HG02588 (cell line): ENCODE measurements around the gene DGCR8.

Source experiments
- ATAC-seq: cut with Tn5 transposase; IDR thresholded peaks from one replicate; pipeline ENCODE4 v1.9.1; 2021; ENCODE audit warnings: mild to moderate bottlenecking, moderate library complexity; ENCODE audit not compliant: unreplicated experiment

Gene DGCR8

DNA sequence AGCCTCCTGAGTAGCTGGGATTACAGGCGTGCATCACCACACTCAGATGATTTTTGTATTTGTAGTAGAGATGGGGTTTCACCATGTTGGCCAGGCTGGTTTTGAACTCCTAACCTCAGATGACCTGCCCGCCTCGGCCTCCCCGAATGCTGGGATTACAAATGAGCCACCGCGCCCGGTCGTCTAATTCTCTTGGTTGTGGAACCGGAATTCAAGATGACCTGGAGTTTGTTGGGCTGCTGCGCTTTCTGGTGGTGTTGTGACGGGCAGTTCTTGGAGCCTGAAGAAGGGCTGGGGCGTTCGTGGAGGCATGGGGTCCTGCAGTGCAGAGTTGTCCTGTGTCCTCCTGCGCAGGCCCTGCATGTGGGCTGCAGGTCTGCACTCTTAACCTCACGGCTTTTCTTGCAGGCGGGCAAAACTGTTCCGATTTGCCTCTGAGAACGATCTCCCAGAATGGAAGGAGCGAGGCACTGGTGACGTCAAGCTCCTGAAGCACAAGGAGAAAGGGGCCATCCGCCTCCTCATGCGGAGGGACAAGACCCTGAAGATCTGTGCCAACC is 41.9 kb downstream of the DGCR8 start:
- no peak for ATAC-seq

DNA sequence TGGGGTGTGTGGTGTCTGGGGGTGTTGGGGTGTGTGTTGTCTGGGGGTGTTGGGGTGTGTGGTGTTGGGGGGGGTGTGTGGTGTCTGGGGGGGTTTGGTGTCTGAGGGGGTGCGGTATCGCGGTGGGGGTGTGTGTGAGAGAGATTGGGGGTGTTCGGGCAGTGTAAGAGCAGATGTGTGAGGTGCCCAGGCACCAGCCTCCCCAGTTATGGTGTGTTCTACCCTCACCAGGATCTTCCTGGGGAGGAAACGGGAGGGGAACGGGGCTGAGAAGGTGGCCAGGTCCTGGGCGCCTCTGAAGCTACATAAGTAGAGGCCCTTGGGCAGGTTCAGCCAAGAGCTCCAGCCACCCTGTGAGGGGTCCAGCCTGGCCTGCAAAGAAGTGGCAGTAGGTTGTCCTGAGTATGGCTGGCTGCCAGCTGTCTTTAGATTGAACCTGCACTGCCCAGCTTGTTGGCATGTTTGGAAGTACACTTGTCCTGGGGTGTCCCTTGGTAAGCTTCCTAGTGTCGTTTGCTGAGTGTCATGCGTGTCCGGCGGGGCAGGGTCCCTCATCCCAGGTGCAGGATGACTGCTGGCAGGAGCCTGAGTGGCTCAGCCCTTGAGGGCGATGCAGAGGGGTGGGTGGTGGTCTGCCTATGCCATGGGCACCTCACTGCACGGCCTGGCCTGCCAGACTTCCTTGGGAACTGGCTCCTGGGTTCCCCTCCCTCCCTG is 43.5 kb downstream of the DGCR8 start:
- no peak for ATAC-seq

DNA sequence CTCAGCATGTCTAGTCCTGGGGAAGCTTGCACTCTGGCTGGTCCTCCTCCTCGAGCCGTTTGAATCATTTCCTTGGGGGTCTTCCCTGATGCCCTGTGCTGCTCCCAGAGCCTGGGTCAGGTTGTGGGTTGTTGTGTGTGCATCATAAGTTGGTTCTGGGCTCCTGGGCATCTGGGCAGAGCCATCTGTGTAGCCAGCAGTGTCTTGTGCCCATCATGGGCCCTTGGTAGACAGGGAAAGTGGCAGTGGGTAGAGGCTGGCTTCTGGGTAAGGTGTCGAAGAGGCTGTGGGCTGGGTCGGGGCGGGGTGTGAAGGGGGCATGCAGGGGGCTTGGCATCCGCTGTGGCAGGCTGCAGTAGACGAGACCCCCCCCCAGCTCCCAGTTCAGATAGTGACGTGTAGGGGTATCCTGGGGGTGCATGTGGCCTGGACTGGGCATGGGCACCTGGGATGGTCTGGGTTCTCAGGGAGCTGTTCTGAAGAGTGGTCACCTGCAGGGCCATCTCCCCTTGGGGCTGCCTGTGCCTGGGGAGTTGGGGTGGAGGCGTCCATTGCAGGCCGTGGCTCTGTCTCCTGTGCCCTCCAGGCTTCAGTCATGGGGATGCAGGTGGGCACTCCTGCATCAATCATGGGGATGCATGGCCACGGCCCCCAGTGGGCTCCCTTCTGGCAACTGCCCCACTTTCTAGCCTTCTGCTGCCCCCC is 44.2 kb downstream of the DGCR8 start:
- no peak for ATAC-seq

DNA sequence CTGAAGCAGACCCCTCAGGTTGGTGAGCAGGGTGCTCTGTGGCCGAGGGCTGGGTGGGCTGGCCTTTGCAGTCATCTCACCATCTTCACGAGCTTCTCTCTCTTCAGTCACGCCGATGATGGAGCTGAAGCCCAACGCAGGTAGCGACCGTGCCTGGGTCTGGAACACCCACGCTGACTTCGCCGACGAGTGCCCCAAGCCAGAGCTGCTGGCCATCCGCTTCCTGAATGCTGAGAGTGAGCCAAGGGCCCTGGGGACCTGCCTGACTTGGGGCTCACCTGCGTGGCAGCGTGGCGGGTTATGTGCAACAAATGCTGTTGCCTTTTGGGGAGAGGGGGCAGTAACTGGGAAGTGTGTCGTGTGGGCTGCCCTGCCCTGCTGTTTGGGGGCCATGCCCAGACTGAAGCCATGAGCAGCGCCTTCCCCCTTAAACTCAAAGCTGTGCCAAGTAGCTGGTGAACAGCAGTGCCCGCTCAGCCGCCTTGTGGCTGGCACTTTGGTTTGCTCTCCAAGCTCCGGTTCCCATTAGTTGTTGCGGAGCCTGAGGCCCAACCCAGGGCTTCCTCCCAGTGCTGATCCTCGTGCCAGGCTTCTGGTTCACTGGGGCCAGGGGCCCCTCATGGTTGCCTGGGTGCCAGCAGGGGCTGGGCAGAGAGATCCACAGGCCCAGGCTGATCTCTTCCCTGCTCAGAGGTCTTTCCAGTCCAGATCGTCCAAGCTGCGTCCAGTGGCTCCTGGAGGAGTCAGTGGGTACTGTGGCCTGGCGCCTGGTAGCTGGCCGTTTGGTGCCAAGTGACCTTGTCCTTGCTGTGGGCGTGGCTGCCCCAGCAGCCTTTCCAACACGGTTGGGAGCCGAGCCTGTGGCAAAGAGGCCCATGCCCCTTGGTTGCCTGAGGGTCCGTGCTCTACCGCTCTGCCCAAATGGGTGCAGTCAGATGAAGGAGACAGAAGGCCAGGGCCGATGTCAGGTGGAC is 45.4 kb downstream of the DGCR8 start:
- no peak for ATAC-seq

DNA sequence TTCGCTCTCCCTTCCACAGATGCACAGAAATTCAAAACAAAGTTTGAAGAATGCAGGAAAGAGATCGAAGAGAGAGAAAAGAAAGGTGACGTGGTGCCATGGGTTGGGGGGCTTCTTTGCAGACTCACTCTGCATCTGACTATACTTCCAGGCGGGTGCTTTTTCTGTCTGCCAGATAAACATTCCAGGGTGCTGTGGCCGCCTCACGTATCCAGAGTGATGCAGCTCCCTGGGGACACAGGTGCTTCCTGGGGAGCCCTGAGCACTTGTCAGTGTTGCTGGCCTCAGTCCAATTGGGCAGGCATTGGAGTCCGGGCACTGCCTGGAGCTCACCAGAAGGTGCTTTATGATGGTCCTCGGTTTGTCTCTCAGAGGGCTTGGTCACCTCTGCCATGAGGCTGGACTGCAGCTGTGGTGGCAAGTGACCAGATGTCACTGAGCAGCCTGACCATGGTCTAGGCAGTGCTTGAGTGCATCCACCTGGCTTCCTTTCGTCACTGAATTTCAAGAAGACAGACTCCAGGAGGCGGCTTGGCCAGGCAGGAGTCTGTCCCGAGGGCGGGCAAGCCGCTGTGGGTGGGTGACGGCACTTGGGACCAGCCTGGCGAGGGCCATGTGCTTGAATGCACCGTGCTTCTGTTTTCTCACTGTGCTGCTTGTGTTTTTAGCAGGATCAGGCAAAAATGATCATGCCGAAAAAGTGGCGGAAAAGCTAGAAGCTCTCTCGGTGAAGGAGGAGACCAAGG is 46.4 kb downstream of the DGCR8 start:
- no peak for ATAC-seq

DNA sequence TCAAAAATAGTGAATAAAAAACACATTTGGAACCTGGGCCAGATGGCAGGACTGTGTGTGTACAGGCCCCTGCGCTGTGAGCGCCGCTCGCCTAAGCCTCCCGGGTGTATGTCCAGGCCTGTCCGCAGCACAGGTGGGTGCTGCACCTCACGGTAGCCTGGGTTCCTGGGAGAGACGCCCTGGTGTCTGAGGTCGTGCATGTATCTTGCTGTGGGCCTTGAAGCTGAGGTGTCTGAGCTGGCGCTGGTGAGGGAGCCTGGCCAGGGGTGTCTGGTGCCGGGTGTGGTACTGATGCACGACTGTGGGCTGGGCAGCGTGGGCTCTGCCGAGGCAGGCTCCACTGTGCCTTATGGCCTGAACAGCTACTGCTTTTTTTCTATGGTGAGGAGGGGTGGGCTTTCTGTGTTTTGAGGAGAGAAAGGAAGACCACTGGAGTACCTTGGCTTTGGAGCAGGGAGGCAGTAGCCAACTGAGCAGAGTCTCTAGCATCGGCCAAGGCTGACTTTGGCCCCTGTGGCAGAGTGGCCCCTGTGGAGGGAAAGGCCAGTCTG is 47.4 kb downstream of the DGCR8 start:
- no peak for ATAC-seq

DNA sequence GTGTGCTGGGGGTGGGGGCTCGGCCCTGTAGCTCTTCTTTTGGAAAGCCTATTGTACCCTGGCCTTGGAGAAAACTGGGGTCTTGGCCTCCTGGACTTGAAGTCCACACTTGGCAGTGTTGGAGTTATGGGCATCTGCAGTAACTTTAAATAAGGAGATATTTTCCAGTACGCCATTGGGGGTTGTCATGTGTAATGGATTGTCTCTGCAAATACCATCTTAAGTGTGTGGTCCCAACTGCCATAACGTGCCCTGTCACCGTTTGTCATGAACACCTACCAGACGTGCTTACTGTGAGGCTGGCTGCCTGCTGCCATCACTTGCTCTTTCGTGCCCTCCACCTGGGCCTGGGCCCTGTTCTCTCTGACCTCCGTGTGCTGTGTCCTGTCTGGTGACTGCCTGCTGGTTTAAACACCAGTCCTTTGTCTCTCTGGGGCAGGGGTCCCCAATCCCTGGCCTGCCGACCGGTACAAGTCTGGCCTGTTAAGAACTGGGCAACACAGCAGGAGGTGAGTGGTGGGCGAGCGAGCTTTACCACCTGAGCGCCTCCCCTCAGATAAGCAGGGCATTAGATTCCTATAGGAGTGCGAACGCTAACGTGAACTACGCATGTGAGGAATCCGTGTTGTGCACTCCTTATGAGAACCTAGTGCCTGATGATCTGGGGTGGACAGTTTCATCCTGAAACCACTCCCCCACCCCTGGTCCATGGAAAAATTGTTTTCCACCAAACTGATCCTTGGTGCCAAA is 48.0 kb downstream of the DGCR8 start:
- ATAC-seq = no peak

DNA sequence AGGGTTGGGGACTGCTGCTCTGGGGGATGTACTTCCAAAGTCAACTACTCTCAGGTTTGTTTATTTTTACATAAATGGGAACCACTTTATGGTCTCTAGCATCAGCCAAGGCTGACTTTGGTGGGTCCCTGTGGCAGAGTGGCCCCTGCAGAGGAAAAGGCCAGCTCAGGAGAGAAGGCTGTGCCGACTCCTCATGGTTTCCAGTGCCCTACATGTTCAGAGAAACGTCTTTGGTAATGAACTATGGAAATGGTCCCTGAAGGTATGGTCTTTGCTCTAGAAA is 48.5 kb downstream of the DGCR8 start:
- no peak for ATAC-seq

DNA sequence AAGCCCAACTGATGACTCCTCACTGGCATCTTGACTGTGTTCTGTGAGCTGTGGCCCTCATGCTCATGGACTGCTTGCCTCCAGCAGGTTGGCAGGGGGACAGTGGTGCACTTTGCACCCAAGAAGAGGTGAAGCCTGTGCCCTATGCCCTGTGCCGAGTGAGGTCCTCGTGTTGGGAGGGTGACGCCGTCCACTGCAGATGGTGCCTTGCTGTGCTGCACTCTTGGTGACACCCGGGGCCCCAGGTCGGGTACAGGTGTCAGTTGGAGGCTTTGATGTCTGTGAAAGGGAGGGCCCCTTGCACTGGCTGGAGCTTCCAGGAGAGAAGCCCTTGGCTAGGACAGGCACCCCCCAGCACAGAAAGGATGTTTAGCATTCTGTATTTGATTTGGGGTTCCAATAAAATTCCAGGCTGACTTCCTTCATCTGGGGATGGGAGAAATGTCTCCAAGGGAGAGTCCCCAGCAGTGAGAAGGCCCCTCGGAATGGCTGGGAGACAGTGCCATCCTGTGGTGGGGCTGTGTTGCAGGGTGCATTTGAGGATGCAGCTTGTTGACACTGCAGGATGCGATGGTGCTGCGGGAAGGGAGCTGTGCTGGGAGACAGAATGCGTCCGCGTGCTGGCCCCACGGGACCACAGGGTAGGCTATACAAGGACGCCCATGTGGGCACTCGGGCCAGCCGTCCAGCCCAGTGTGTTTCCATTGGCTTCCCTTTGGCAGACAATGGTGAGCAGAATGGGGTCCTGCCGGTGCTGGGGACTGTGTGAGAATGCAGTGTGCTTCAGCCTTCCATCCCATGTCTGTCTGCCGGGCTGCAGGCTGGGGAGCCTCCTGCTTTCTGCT is 49.1 kb downstream of the DGCR8 start:
- ATAC-seq = no peak

DNA sequence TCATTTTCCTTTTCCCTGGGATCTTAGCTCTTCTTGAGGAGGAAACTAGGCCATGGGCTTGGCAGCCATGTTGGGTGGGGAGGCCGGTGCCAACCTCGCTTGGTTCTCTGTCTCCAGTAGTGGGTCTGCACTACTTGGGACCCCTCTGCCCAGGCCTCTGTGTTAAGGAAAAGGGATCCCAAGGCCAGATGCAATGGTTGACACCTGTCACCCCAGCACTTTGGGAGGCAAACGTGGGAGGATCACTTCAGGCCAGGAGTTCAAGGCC is 49.6 kb downstream of the DGCR8 start:
- no peak for ATAC-seq

DNA sequence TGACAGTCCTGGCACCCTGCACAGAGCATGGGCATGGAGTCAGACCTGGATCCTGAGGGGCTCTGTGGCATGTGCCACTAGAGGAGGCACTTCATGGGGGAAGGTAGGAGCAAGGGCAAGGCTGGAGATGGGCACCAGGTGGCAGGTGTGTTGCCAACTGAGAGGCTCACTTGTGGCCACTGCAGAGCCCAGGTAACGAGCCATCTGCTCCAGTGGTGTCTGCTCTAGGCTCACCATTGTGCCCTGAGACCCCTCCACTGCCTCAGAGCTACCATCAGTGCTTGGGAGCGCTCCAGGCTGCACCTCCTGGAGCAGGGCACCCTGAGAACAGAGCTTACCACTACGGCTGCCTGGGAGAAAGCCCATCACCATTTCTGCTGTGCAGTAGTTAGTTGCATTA is 50.3 kb downstream of the DGCR8 start:
- ATAC-seq = no peak

DNA sequence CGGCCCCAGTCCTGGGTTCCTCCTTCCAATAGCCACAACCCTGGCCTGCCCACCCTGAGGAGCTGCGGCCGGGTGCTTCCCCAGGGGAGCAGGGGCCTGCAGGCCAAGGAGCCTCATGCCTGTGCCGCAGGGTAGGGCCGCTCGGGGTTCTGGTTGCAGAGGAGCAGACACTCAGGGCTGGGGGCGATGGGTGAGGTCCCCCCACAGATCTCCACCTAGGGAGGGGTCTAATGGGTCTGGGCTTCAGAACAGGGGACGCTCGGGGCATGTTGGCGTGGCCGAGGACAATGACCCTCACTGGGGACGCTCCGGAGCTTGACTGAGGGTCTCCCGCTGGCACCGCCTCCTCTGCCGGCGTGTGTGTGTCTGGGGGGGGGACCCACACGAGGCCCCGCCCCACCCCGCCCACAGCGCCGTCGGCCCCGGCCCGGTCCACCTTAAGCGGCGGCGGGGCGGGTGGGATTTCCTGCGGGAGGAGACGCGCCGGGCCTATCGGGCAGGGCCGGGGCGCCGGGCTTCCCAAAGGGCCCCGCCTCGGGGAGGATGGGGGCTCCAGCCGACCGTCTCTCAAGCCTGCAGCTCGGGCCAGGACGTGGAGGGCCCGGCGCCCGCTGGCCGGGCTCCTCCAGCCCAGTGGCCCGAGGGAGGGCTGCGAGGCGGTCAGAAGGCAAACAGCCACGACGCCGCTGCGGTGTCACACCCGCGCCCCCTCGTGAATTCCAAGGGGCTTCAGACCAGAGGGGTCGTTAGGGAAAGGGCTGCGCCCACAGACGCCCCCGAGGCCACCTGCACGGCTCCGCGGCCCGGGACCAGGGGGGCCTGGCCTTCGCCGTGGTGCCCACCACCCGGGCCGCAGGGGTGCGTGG is 50.9 kb downstream of the DGCR8 start:
- peak; percentile 53 for ATAC-seq

DNA sequence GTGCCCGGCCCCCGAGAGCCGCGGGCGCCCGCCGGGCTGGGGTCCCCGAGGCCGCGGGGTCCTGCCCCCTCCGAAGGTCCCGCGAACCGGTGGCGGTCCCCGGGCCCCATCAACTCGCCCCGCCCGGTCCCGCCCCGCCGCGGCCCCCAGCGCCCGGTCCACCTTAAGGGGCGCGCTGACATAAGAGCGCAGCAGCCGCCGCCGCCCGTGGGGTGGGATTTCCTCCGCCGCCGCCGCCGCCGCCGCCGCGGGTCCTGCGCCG is 51.5 kb downstream of the DGCR8 start, which contains the start of gene ZDHHC8:
Gene ZDHHC8 (plus strand): TSS at position 208 of the 262 bp plus-strand sequence. CDS start 144 bp downstream, outside the sequence.
- ATAC-seq = peak; percentile 47

DNA sequence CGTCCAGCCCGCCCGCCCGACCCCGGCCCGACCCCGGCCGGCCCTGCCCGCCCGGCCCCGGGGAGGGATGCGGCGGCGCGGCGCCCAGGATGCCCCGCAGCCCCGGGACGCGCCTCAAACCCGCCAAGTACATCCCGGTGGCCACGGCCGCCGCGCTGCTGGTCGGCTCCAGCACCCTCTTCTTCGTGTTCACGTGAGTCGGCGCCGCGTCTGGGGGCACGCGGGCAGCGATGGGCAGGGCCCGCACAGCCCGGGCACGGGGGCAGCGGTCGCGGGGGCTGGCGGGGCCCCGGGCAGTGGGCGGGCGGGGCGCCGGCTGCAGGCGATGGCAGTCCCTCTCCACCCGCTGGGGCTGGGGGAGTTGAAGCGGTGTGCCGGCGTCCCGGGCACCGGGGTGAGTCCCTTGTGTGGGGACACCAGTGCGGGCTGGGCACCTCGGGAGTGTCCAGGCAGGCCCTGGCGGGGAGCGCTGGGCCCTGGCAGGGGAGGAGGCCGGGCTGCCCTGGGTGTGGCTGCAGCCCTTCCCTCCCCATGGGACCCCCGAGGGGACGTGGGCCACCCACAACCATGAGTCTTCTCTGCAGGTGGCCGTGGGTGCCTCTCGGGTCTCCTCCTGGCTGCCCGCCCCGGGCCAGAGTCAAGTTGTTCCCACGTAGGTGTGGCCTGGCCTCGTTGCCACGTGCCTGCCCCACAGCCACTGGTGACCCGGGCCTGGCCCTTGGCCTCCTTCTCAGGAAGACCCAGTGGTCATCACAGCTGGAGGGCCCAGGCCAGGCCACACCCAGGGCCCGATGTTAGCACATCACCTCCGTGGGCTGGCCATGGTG is 52.0 kb downstream of the DGCR8 start:
- ATAC-seq = peak; percentile 7

DNA sequence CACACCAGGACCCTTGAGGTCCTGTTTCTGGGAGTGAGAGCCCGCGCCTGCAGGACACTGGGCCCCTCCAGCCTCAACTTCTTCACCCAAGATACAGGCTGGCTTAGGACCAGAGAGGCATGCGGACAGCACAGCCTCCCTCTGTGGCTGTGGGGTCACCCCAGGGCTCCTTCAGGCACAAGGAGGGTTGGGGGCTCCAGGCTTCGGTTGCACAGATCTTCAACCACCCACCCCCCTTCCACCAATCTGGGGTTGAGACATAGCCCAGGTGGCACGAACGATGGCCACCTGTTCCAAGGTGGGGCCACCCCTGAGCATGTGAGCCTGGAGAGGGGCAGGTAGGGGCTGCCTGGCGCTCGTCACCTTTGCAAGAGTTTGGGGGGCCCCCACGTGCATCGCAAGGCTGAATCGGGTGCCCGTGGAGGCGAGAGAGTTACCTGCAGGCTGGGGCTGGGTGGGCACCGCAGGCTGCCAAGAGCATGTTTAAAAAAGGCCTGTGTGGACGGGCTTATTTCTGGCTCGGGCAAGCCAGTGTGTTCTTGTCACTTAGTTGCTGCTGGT is 52.7 kb downstream of the DGCR8 start:
- ATAC-seq = no peak

DNA sequence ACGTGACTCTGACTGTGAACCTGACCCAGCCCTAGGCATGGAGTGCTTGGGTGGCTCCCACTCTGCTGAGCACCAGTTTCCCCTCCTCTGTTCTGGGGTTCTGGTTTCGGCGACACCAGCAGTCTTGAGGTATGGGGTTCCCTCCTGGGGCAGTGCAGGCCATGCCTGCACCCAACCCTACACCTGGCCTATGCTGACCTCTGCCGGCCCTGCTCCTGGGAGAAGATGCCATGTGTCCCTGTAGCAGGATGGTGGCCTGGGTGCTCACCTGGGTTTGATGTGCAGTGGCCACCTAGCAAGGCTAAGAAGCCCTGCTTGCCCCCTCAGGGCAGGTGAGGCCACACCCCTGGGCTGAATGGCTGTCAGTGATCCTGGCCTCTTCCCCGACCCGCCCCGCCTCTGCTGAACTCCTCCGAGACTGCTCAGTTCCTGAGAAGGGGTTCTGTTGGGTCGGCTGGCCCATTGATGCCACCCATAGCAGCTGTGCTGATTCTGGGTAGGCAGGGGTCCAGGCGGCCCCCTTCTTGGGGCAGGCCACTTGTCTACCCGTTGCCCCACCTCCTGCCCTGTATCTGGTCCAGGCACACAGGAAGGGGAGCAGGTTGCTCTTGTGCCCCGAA is 54.0 kb downstream of the DGCR8 start:
- no peak for ATAC-seq

DNA sequence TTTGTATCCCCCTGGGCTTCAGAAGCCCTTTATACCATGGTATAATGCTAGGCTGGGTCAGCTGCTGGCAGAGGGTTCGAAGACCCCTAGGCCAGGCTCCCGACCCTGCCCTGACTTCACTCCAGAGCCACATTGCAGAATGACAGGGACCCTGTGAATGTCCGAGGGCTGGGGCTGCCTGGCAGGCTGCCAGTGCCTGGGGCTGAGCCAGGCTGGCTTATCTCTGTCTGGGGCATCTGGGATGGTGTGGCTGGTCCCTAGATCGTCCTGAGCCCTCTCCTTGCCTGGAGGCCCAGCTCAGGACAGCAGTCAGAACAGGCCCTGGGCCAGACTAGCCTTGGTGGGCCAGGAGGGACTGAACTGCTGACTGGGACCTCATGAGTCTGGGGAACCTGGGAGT is 55.2 kb downstream of the DGCR8 start:
- no peak for ATAC-seq
